Upper lobe of left lung (tissue), 6 donors: Measurements from ENCODE around the gene PFN1. TPM values are rescaled to one million over a fixed set of nuclear protein-coding genes. Genes with fewer than 3 reads are reported as not detected.

Experiments used
- ATAC-seq, 2 donors: fragments of 200-7000 bp; cut with Tn5 transposase; one replicate each; pipeline ENCODE4 v1.9.1; 2022; ENCODE audit warnings: mild to moderate bottlenecking in 2 of 2, moderate library complexity in 2 of 2; ENCODE audit not compliant: low FRiP score in 2 of 2
- DNase-seq, 2 donors: peaks; one replicate each; pipeline ENCODE4 v3.0.0-alpha.2; 2019 to 2020
- H3K27ac ChIP-seq, 4 donors: fragments of 200-600 bp; sonication (generic); one replicate each; pipeline ENCODE4 v1.5.1; 2016 to 2019
- H3K27me3 ChIP-seq, 4 donors: fragments of 200-600 bp; sonication (generic); one replicate each; pipeline ENCODE4 v1.5.1; 2017 to 2019
- H3K36me3 ChIP-seq, 4 donors: fragments of 200-600 bp; sonication (generic); one replicate each; pipeline ENCODE4 v1.5.1; 2016 to 2019
- H3K4me1 ChIP-seq, 4 donors: fragments of 200-600 bp; sonication (generic); one replicate each; pipeline ENCODE4 v1.5.1; 2018 to 2019
- H3K4me3 ChIP-seq, 4 donors: fragments of 200-600 bp; sonication (generic); one replicate each; pipeline ENCODE4 v1.5.1; 2017 to 2019; ENCODE audit warnings: mild to moderate bottlenecking in 2 of 4, moderate library complexity in 1 of 4
- H3K9me3 ChIP-seq, 4 donors: fragments of 200-600 bp; sonication (generic); one replicate each; pipeline ENCODE4 v1.5.1; 2018 to 2019
- CTCF ChIP-seq, 6 experiments: fragments of 450-650 bp in 4 of 6; fragments of 200-600 bp in 2 of 6; sonication (generic) in 2 of 6; IDR thresholded peaks; one replicate each; pipeline ENCODE4 v1.5.1; 2016 to 2019; ENCODE audit warnings: antibody characterized with exemption in 6 of 6
- EP300 ChIP-seq, 4 donors: sonication (generic); formaldehyde crosslinking; IDR thresholded peaks; one replicate each; pipeline ENCODE4 v1.5.1; 2017; ENCODE audit warnings: antibody characterized with exemption in 4 of 4, control low read depth in 2 of 4
- POLR2A ChIP-seq, 4 donors: fragments of 450-650 bp; IDR thresholded peaks; one replicate each; pipeline ENCODE4 v1.5.1; 2016 to 2017; ENCODE audit warnings: antibody characterized with exemption in 4 of 4, mild to moderate bottlenecking in 2 of 4
- POLR2AphosphoS5 ChIP-seq, 2 donors: sonication (generic); formaldehyde crosslinking; IDR thresholded peaks; one replicate each; pipeline ENCODE4 v1.5.1; 2017; ENCODE audit warnings: antibody characterized with exemption in 2 of 2
- WGBS, 2 donors: methylation state at CpG; one replicate each; pipeline ENCODE4 v1.1.5; 2017 to 2018; 5-methylcytosine and 5-hydroxymethylcytosine counted together
- total RNA-seq, 6 donors: library from RNA; depleted of rRNA in 4 of 6; stranded (reverse); fragments of >200 nt in 4 of 6; gene quantifications; one replicate each; pipeline versions ENCODE4 v1.1.0 to v1.2.1, GENCODE V29; 2016 to 2021
- donor health status: DM: no; HTN: no; CAD: no; lungs with moderate emphysema.
- donor health status: DM: no; HTN: yes; CAD: no; lungs with severe emphysema.

The PFN1 gene
- total RNA-seq, 6 donors from 2014 or later = 403 to 814 (median 641) TPM

GRCh38 chr17:4960279-4960922 lies 12.1 kb upstream of the PFN1 start:
- peaks cover 0 to 2% (median 1%) of the 10 kb centered on the region in 4 donors for H3K4me1 ChIP-seq
- H3K4me3 ChIP-seq = no peak overlapping the region
- H3K27me3 ChIP-seq = no peaks in the 10 kb centered on the region
- H3K27ac ChIP-seq = no peak overlapping the region
- no peaks in the 10 kb centered on the region for H3K9me3 ChIP-seq
- H3K36me3 ChIP-seq = peaks cover 9 to 34% (median 28%) of the 10 kb centered on the region in 4 donors
- no peak for ATAC-seq
- DNase-seq = no peak
- 89 to 90% methylated on average over 9 of the region's 9 CpGs for WGBS, 2 donors
- TF ChIP-seq CTCF (IDR thresholded peaks at IDR 0.05) (no peak), POLR2A (IDR thresholded peaks at IDR 0.05) (no peak), POLR2AphosphoS5 (IDR thresholded peaks at IDR 0.05) (no peak), EP300 (IDR thresholded peaks at IDR 0.05) (no peak)

GRCh38 chr17:4959261-4959965 lies 11.1 kb upstream of the PFN1 start:
- ATAC-seq (no peak), DNase-seq (no peak)
- 92% methylated on average over 15 to 18 of the region's 18 CpGs for WGBS, 2 donors
- Histone ChIP-seq H3K4me1 (no peaks in the 10 kb centered on the region), H3K27ac (no peak overlapping the region), H3K36me3 (peaks cover 9 to 34% (median 28%) of the 10 kb centered on the region in 4 donors), H3K27me3 (no peaks in the 10 kb centered on the region), H3K4me3 (no peak overlapping the region), H3K9me3 (no peaks in the 10 kb centered on the region)
- TF ChIP-seq POLR2A (IDR thresholded peaks at IDR 0.05) = no peak
- no peak for TF ChIP-seq EP300 (IDR thresholded peaks at IDR 0.05)
- no peak for TF ChIP-seq CTCF (IDR thresholded peaks at IDR 0.05)
- TF ChIP-seq POLR2AphosphoS5 (IDR thresholded peaks at IDR 0.05) = no peak

- WGBS, 2 donors = 78 to 84% methylated on average over 3 of the region's 3 CpGs
Measured at GRCh38 chr17:4958102-4958501, 9.8 kb upstream of the PFN1 start.

DNA sequence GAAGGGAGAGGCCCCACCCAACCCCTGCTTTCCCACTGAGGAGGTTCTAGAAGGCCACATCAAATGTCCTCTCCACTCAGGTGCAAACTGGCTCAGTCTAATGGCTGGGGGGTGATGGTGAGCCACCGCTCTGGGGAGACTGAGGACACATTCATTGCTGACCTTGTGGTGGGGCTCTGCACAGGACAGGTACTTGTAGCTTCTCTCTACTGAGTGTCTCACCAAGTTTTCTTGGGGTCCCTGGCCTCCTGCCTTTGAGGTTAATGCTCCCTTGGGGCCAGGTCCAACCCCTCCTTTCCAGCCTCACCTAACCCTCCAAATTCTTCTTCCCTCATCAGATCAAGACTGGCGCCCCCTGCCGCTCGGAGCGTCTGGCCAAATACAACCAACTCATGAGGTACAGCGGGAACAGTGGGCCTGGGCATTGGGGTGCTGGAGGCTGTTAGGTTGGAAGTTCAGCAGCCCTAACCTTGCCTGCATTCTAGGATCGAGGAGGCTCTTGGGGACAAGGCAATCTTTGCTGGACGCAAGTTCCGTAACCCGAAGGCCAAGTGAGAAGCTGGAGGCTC lies 8.2 kb upstream of the PFN1 start:
- WGBS, 2 donors = 71 to 79% methylated on average over 5 to 10 of the region's 10 CpGs
- Histone ChIP-seq H3K4me3 (no peak overlapping the region), H3K27ac (no peak overlapping the region), H3K27me3 (no peaks in the 10 kb centered on the region), H3K36me3 (peaks cover 9 to 34% (median 28%) of the 10 kb centered on the region in 4 donors), H3K4me1 (no peaks in the 10 kb centered on the region), H3K9me3 (no peaks in the 10 kb centered on the region)
- TF ChIP-seq POLR2AphosphoS5 (IDR thresholded peaks at IDR 0.05) (no peak), EP300 (IDR thresholded peaks at IDR 0.05) (no peak), CTCF (IDR thresholded peaks at IDR 0.05) (peak in 1 of 6 experiments; percentile 6), POLR2A (IDR thresholded peaks at IDR 0.05) (no peak)
- ATAC-seq = no peak
- DNase-seq = peak in 1 of 2 donors; percentile 83

More at GRCh38 chr17:4958102-4958501, 9.8 kb upstream of the PFN1 start:
- DNase-seq (no peak), ATAC-seq (no peak)
- Histone ChIP-seq H3K36me3 (peaks cover 9 to 34% (median 28%) of the 10 kb centered on the region in 4 donors), H3K9me3 (no peaks in the 10 kb centered on the region), H3K4me3 (no peak overlapping the region), H3K27ac (no peak overlapping the region), H3K4me1 (no peaks in the 10 kb centered on the region), H3K27me3 (no peaks in the 10 kb centered on the region)
- TF ChIP-seq CTCF (IDR thresholded peaks at IDR 0.05) (no peak), EP300 (IDR thresholded peaks at IDR 0.05) (no peak), POLR2AphosphoS5 (IDR thresholded peaks at IDR 0.05) (no peak), POLR2A (IDR thresholded peaks at IDR 0.05) (no peak)
